Forelimb muscle (tissue), 1 donor: ENCODE results near the gene CCDC60. TPM values are rescaled to one million over a fixed set of nuclear protein-coding genes. Genes with fewer than 3 reads are reported as not detected.

Experiments
- DNase-seq: peaks from one replicate; pipeline ENCODE4 v3.0.0-alpha.2; 2013; ENCODE audit warnings: low read depth
- polyA plus RNA-seq: library from polyadenylated mRNA; unstranded; fragments of 120-200 nt; gene quantifications from one replicate; pipeline ENCODE4 v1.2.1, GENCODE V29; 2013; ENCODE audit not compliant: insufficient read length

CCDC60 gene
- polyA plus RNA-seq, 1 donor = 0.09 TPM

GRCh38 chr12:119384340-119384739 is 49.8 kb downstream of the CCDC60 start:
- DNase-seq = no peak

- no peak for DNase-seq
Measured at GRCh38 chr12:119385659-119386058, 51.1 kb downstream of the CCDC60 start.

GRCh38 chr12:119389687-119390086 is 55.2 kb downstream of the CCDC60 start:
- no peak for DNase-seq

GRCh38 chr12:119391673-119392072 is 57.1 kb downstream of the CCDC60 start:
- no peak for DNase-seq

- no peak for DNase-seq
Measured at GRCh38 chr12:119393677-119394076, 59.1 kb downstream of the CCDC60 start.

- DNase-seq = no peak
Measured at GRCh38 chr12:119397540-119397939, 63.0 kb downstream of the CCDC60 start.

GRCh38 chr12:119398190-119398589 is 63.7 kb downstream of the CCDC60 start:
- DNase-seq = no peak

GRCh38 chr12:119399301-119399700 is 64.8 kb downstream of the CCDC60 start:
- no peak for DNase-seq

- no peak for DNase-seq
Measured at GRCh38 chr12:119406308-119406707, 71.8 kb downstream of the CCDC60 start.

GRCh38 chr12:119406811-119407210 is 72.3 kb downstream of the CCDC60 start:
- no peak for DNase-seq

- DNase-seq = no peak
Measured at GRCh38 chr12:119409043-119409442, 74.5 kb downstream of the CCDC60 start.

GRCh38 chr12:119410396-119410795 is 75.9 kb downstream of the CCDC60 start:
- DNase-seq = no peak

GRCh38 chr12:119412306-119412705 is 77.8 kb downstream of the CCDC60 start:
- DNase-seq = no peak

- peak; percentile 16 for DNase-seq
Measured at GRCh38 chr12:119412811-119413794, 78.6 kb downstream of the CCDC60 start.

GRCh38 chr12:119415714-119416113 is 81.2 kb downstream of the CCDC60 start:
- no peak for DNase-seq

GRCh38 chr12:119417440-119417839 is 82.9 kb downstream of the CCDC60 start:
- DNase-seq = no peak

GRCh38 chr12:119419381-119419780 is 84.9 kb downstream of the CCDC60 start:
- DNase-seq = no peak

GRCh38 chr12:119423285-119423684 is 88.8 kb downstream of the CCDC60 start:
- no peak for DNase-seq

GRCh38 chr12:119425623-119426022 is 91.1 kb downstream of the CCDC60 start:
- no peak for DNase-seq

GRCh38 chr12:119431151-119431550 is 96.6 kb downstream of the CCDC60 start:
- no peak for DNase-seq

- no peak for DNase-seq
Measured at GRCh38 chr12:119432949-119433348, 98.4 kb downstream of the CCDC60 start.

- DNase-seq = no peak
Measured at GRCh38 chr12:119440803-119441360, 106.4 kb downstream of the CCDC60 start.

GRCh38 chr12:119444462-119445044 is 110.0 kb downstream of the CCDC60 start:
- no peak for DNase-seq
